SU-DHL-6 (cell line): ENCODE data around the gene BCL6.
A peak's percentile ranks its signal among the peaks of the same experiment; 100 is the strongest.
"Not testable (repeated sequence)": the region's sequence is repeated elsewhere in the genome, so short reads cannot be mapped to it uniquely, and the experiment has no call there.

Experiments used
- H2AFZ ChIP-seq: fragments of 200-600 bp; sonication (generic); 2 replicates; pipeline ENCODE4 v1.6.1; 2014; ENCODE audit warnings: low read depth, mild to moderate bottlenecking, moderate library complexity, mixed read lengths, antibody characterized with exemption, low read length; ENCODE audit not compliant: severe bottlenecking
- H3F3A ChIP-seq: fragments of 200-600 bp; shearing (Covaris generic); 2 replicates; pipeline ENCODE4 v1.6.0; 2016; ENCODE audit warnings: antibody characterized with exemption, mild to moderate bottlenecking; ENCODE audit not compliant: insufficient read depth
- H3K27ac ChIP-seq: fragments of 200-600 bp; sonication (generic); 2 replicates; pipeline ENCODE4 v1.5.1; 2016; ENCODE audit warnings: low read depth, mild to moderate bottlenecking, low read length, moderate library complexity, mixed read lengths
- H3K27me3 ChIP-seq: fragments of 200-600 bp; sonication (generic), shearing (Covaris generic); 2 replicates; pipeline ENCODE4 v1.6.0; 2014; ENCODE audit warnings: mild to moderate bottlenecking, low read length
- H3K36me3 ChIP-seq: fragments of 200-600 bp; sonication (generic); 2 replicates; pipeline ENCODE4 v1.6.1; 2014; ENCODE audit warnings: mild to moderate bottlenecking, low read length, mixed read lengths
- H3K4me2 ChIP-seq: fragments of 300-600, 200-600 bp; shearing (Covaris generic), sonication (generic); 2 replicates; pipeline ENCODE4 v1.6.0; 2014; ENCODE audit warnings: low read length, low read depth, mild to moderate bottlenecking; ENCODE audit not compliant: poor library complexity, severe bottlenecking
- H3K4me3 ChIP-seq: fragments of 200-600 bp; sonication (generic); 2 replicates; pipeline ENCODE4 v1.5.1; 2014; ENCODE audit warnings: antibody characterized with exemption, low read length, mild to moderate bottlenecking, mixed read lengths; ENCODE audit not compliant: insufficient read depth, poor library complexity, severe bottlenecking
- H3K79me2 ChIP-seq: fragments of 200-600 bp; sonication (generic); 2 replicates; pipeline ENCODE4 v1.6.1; 2014; ENCODE audit warnings: mild to moderate bottlenecking, low read length, moderate library complexity; ENCODE audit not compliant: insufficient read depth
- H3K9ac ChIP-seq: fragments of 200-600 bp; sonication (generic); 2 replicates; pipeline ENCODE4 v1.7.0; 2014; ENCODE audit warnings: mild to moderate bottlenecking, low read length
- H3K9me2 ChIP-seq: fragments of 200-600 bp; sonication (generic); replicated peaks from 2 replicates; pipeline ENCODE4 v1.6.1; 2014; ENCODE audit warnings: low read length; ENCODE audit not compliant: insufficient read depth
- H3K9me3 ChIP-seq: fragments of 200-600 bp; sonication (generic); 2 replicates; pipeline ENCODE4 v1.6.1; 2014; ENCODE audit warnings: low read length, mixed read lengths; ENCODE audit not compliant: insufficient read depth
- H4K20me1 ChIP-seq: fragments of 200-600 bp; sonication (generic); 2 replicates; pipeline ENCODE4 v1.6.1; 2014; ENCODE audit warnings: low read depth, mild to moderate bottlenecking, antibody characterized with exemption, low read length, moderate library complexity, mixed read lengths
- EZH2phosphoT487 ChIP-seq: fragments of 200-600 bp; sonication (generic), shearing (Covaris generic); conservative IDR thresholded peaks from 2 replicates; pipeline ENCODE4 v1.6.1; 2018; ENCODE audit warnings: mild to moderate bottlenecking, antibody characterized with exemption, low read length, moderate library complexity, mixed read lengths
- TF ChIP-seq, protein P1 (sequence below): fragments of 200-600 bp; sonication (generic); IDR thresholded peaks from one replicate; pipeline ENCODE4 v1.5.1; 2017; ENCODE audit warnings: antibody characterized with exemption, mild to moderate bottlenecking, low read length, moderate library complexity; ENCODE audit not compliant: insufficient read depth, poor library complexity, severe bottlenecking

BCL6 gene

DNA sequence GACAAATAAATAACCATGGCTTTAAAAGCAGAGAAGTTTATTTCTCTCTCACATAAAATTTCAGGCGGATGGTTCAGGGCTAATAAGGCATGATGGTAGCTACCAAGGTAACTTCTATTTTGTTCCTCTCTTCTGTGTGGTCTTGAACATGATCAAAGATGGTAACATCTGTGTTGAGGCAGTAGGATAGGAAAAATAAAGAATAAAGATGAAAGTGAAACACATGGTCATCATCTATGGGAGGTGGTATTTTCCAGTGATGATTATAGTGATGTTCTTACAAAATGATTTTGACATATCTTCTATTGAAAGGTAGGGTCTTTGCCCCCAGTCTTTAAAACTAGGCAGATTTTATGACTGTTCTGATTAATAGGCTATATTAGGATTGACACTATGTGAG, 60.8 kb downstream of the BCL6 start:
- TF ChIP-seq, protein P1, sequence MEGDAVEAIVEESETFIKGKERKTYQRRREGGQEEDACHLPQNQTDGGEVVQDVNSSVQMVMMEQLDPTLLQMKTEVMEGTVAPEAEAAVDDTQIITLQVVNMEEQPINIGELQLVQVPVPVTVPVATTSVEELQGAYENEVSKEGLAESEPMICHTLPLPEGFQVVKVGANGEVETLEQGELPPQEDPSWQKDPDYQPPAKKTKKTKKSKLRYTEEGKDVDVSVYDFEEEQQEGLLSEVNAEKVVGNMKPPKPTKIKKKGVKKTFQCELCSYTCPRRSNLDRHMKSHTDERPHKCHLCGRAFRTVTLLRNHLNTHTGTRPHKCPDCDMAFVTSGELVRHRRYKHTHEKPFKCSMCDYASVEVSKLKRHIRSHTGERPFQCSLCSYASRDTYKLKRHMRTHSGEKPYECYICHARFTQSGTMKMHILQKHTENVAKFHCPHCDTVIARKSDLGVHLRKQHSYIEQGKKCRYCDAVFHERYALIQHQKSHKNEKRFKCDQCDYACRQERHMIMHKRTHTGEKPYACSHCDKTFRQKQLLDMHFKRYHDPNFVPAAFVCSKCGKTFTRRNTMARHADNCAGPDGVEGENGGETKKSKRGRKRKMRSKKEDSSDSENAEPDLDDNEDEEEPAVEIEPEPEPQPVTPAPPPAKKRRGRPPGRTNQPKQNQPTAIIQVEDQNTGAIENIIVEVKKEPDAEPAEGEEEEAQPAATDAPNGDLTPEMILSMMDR, result no peak
- TF ChIP-seq EZH2phosphoT487, result no peak
- no peak overlapping the region for H3K9ac ChIP-seq
- no peaks in the 10 kb centered on the region for H3K9me2 ChIP-seq
- no peaks in the 10 kb centered on the region for H3F3A ChIP-seq
- no peaks in the 10 kb centered on the region for H3K36me3 ChIP-seq
- no peak overlapping the region for H3K4me2 ChIP-seq
- H4K20me1 ChIP-seq, result no peaks in the 10 kb centered on the region
- H3K4me3 ChIP-seq, result no peak overlapping the region
- H3K9me3 ChIP-seq, result no peaks in the 10 kb centered on the region
- H3K27me3 ChIP-seq, result no peaks in the 10 kb centered on the region
- H3K79me2 ChIP-seq, result no peaks in the 10 kb centered on the region
- no peak overlapping the region for H2AFZ ChIP-seq
- no peak overlapping the region for H3K27ac ChIP-seq

DNA sequence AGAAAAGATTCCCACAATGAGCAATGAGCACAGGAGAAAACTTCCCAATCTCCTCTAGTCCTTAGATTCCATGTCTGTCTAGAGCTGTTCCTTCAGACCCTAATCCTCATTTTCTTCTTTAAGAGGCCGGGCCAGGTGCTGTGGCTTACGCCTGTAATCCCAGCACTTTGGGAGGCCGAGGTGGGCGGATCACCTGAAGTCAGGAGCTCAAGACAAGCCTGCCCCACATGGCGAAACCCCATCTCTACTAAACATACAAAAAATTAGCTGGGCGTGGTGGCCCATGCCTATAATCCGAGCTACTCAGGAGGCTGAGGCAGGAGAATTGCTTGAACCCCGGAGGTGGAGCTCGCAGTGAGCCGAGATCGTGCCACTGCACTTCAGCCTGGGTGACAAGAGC, 63.5 kb downstream of the BCL6 start:
- H3K9me2 ChIP-seq, result not testable (repeated sequence)

DNA sequence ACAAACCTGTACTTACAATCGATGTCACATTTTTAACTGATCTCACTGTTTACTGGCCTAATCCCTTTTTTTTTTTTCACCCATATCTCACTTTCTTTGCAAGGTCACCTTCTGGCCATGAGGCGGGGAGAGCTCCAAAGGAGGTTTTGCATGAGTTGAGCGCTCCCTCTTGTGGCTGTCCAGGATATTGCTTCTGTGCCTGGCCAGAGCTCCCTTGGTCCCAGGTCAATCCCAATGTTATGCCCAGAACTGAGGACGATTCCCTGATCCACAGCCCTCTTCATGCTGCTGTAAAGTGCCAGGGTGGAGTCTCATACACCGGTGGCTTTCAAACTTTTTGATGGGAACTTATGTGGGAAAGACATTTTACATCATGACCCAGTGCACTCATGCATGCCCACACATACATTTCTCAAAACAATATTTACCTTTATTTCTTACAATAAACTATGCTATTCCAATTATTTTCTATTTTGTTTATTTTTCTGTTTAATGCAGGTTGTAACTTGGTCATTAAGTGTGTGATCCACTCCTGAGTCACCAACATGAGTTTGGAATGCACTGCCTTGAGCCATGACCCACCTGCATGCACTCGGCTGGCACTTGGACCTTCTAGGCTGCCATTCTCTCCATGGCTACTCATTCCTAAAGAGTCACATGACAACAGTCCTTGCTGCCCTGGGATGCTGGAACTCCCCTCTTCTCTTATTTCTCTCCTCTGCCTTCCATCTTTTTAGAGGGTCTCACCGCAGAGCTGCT, 65.5 kb downstream of the BCL6 start:
- no peaks in the 10 kb centered on the region for H3K27me3 ChIP-seq
- H3K9me2 ChIP-seq, result no peaks in the 10 kb centered on the region
- H3K9ac ChIP-seq, result no peak overlapping the region
- H3K79me2 ChIP-seq, result no peaks in the 10 kb centered on the region
- no peaks in the 10 kb centered on the region for H3K9me3 ChIP-seq
- H2AFZ ChIP-seq, result no peak overlapping the region
- no peaks in the 10 kb centered on the region for H3K36me3 ChIP-seq
- no peaks in the 10 kb centered on the region for H4K20me1 ChIP-seq
- TF ChIP-seq EZH2phosphoT487, result no peak
- TF ChIP-seq, protein P1, result peak; percentile 70
- no peaks in the 10 kb centered on the region for H3F3A ChIP-seq
- H3K27ac ChIP-seq, result no peak overlapping the region
- no peak overlapping the region for H3K4me3 ChIP-seq
- H3K4me2 ChIP-seq, result no peak overlapping the region

More for the DNA sequence above, 63.5 kb downstream of the BCL6 start:
- not testable (repeated sequence) for H4K20me1 ChIP-seq, H3K79me2 ChIP-seq, H3K4me3 ChIP-seq, H2AFZ ChIP-seq, H3K36me3 ChIP-seq, H3F3A ChIP-seq, H3K9ac ChIP-seq, H3K27ac ChIP-seq, H3K9me3 ChIP-seq, H3K4me2 ChIP-seq, H3K27me3 ChIP-seq

DNA sequence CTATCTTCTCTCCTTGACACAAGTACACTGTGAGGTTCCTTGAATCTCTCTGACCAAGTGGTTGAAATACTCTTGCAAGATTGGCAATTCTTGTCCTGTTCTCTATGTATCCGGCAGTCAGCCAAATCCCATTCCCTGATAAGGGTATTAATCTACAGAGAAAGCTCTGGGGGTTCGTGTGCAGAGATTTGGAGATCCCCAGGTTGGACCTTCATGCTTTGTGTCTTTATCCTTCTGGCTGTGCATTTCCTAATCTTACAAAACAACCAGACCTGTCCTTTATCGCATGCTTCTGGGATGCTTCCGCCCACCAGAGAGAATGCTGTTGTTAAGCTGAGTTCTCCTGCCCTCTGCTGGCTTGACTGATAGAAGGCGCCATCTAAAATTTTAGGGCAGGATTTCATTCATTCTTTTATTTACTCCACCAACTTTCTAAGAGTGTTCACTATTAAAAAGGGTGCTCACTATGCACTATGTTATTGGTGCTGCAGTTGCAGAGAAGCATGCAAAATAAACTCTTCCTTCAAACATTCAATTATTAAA, 66.5 kb downstream of the BCL6 start:
- no peaks in the 10 kb centered on the region for H3K9me2 ChIP-seq
- H3F3A ChIP-seq, result no peaks in the 10 kb centered on the region
- no peaks in the 10 kb centered on the region for H3K36me3 ChIP-seq
- H3K9ac ChIP-seq, result no peak overlapping the region
- no peak overlapping the region for H3K4me2 ChIP-seq
- H4K20me1 ChIP-seq, result no peaks in the 10 kb centered on the region
- H3K9me3 ChIP-seq, result no peaks in the 10 kb centered on the region
- H3K27ac ChIP-seq, result no peak overlapping the region
- H2AFZ ChIP-seq, result no peak overlapping the region
- TF ChIP-seq, protein P1, result peak; percentile 55
- no peak for TF ChIP-seq EZH2phosphoT487
- H3K4me3 ChIP-seq, result no peak overlapping the region
- H3K27me3 ChIP-seq, result no peaks in the 10 kb centered on the region
- H3K79me2 ChIP-seq, result no peaks in the 10 kb centered on the region
